Islet precursor cell (in vitro differentiated cells): ENCODE measurements around the gene PNMT.

Source experiments
- DNase-seq: peaks from one replicate; pipeline ENCODE4 v3.0.0-alpha.2; 2018

Gene PNMT

DNA sequence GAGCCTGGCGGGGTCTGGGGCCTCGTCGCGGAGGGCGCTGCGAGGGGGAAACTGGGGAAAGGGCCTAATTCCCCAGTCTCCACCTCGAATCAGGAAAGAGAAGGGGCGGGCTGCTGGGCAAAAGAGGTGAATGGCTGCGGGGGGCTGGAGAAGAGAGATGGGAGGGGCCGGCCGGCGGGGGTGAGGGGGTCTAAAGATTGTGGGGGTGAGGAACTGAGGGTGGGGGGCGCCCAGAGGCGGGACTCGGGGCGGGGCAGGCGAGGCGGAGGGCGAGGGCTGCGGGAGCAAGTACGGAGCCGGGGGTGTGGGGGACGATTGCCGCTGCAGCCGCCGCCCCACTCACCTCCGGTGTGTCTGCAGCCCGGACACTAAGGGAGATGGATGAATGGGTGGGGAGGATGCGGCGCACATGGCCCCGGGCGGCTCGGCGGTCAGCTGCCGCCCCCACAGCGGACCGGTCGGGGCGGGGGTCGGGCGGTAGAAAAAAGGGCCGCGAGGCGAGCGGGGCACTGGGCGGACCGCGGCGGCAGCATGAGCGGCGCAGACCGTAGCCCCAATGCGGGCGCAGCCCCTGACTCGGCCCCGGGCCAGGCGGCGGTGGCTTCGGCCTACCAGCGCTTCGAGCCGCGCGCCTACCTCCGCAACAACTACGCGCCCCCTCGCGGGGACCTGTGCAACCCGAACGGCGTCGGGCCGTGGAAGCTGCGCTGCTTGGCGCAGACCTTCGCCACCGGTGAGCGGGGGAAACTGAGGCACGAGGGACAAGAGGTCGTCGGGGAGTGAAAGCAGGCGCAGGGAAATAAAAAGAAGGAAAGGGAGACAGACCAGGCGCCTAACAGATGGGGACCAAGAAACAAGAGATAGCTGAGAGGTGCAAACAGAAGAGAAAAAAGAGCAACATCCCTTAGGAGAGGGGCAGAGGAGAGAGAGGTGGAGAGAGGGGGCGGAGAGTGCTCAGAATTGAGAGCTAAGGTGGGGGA, at the start of gene PNMT:
Gene PNMT, plus strand, starts transcription at position 509 of the 980 bp plus-strand sequence. Its CDS starts 23 bp downstream, at position 532.
- peak; percentile 91 for DNase-seq

- DNase-seq, result no peak
These were observed 49.1 kb upstream of the PNMT start for GRCh38 chr17:39618956-39619785.

- DNase-seq, result no peak
These were observed 48.5 kb upstream of the PNMT start for GRCh38 chr17:39619786-39620101.

GRCh38 chr17:39621523-39622379, 46.5 kb upstream of the PNMT start:
- peak; percentile 97 for DNase-seq

DNA sequence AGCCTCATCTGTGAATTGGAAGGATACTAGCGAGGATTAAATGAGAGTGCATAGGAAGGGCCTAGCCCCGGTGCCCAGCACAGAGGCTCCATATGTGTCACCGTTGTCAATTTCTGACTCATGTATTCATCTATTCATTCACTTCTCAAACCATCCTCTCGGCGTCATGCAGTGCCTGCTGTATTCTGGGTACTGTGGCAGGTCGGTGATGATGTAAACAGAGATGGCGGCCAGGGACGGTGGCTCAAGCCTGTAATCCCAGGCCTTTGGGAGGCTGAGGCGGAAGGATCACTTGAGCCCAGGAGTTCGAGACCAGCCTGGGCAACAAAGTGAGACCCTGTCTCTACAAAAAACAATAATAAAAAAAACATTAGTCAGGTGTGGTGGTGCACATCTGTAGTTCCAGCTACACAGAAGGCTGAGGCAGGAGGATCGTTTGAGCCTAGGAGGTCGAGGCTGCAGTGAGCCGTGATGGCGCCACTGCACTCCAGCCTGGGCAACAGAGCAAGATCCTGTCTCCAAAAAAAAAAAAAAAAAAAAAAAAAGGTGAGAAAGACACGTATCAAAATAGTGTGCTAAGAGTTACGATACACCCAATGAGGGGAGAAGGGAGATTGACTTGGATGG, 45.8 kb upstream of the PNMT start:
- DNase-seq, result no peak

GRCh38 chr17:39623356-39623950, 44.8 kb upstream of the PNMT start:
- DNase-seq, result peak; percentile 93

DNA sequence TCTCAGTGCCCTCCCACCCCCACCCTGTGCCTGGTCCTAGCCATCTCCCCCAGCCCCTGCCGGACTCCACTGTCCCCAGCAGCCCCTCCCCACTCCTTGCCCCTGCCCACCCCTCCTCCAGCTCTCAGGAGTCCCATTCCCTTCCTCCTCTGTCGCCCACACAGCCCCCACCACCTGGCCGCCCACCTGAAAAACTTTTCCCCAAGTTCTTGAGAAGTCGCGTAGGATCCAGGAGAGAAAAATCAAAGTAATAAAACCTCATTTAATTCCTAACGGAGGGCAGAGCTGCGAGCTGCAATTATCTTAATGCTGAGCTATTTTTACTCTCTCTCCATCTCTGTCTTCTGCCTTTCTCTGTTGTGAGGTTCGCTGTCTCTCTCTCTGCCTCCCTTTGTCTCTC, 43.9 kb upstream of the PNMT start:
- DNase-seq, result no peak

DNA sequence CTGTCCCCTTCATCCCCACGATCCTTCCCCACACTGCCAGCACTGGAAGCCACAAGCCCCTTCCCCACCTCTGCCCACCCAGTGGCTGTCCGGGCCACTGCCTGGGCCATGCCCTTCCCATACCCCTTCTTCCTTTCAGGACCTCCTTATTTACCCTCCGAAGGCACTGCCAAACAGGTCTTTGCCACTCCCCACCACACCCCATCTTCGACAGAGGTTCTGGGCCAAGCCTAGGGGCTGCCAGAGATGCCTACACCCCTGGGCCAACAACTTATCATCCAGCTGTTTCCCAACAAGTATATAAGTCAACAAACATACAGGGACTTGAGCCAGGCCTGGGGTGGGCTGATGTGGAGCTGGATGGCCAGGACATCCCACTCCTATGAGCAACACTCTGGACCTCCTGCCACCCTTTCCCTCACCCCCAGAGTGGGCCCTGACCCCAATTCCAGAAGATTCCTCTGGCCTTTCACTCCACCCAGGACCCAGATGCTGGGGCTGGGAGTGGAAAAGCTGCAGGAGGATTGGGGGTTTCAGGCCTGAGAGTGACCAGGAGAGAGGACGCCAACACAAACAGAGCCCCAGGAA, 43.0 kb upstream of the PNMT start:
- no peak for DNase-seq

DNA sequence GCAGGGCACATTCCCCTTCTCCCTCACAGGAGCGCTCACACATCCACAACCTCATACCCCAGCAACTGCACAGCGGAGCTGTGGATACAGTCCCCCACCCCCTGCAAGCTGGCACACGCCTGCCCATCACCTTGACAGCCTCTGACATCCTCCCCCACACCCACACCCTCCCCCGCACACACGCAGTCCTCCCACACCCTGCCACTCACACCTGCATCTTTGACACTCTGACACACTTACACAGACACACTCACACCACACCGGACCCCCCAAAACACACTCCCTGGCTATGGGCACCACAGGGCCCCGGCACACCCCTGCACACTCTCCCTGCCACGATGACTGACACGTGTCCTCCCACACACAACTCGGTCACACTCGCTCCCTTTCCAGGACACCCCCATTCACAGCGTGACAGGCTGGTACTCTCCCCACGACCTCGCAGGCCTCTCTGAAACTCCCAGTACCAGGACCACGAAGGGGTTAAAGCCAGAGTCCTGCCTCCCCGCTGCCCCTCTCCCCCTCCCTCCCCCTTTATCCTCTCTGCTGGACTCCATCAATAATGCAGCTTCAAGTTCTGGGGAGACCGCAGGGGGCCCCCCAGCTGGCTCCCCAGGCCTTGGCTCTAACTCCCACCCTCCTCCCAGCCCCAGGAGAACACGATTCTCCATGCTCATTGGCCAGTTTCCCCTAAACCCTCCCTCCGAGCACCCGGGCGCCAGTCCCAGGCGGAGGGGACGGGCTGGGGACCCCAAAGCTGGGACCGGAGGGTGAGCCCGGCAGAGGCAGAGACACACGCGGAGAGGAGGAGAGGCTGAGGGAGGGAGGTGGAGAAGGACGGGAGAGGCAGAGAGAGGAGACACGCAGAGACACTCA, 41.8 kb upstream of the PNMT start, which contains the start of gene PPP1R1B:
Gene PPP1R1B, plus strand, starts transcription at position 782 of the 876 bp plus-strand sequence. CDS start 441 bp downstream, outside the sequence.
- DNase-seq, result no peak

DNA sequence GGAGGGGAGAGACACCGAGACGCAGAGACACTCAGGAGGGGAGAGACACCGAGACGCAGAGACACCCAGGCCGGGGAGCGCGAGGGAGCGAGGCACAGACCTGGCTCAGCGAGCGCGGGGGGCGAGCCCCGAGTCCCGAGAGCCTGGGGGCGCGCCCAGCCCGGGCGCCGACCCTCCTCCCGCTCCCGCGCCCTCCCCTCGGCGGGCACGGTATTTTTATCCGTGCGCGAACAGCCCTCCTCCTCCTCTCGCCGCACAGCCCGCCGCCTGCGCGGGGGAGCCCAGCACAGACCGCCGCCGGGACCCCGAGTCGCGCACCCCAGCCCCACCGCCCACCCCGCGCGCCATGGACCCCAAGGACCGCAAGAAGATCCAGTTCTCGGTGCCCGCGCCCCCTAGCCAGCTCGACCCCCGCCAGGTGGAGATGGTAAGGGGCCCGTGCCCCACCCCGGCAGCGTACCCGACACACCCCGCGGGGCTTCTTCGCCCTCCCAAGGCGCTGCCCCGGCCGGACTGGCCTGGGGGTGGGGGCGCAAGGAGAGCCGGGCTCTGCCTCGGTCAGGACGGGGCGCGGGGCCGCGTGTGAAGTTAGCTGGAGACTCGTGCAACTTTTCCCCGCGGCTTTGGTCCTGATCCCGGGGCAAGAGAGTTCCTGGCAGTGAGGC, 41.1 kb upstream of the PNMT start:
- no peak for DNase-seq

DNA sequence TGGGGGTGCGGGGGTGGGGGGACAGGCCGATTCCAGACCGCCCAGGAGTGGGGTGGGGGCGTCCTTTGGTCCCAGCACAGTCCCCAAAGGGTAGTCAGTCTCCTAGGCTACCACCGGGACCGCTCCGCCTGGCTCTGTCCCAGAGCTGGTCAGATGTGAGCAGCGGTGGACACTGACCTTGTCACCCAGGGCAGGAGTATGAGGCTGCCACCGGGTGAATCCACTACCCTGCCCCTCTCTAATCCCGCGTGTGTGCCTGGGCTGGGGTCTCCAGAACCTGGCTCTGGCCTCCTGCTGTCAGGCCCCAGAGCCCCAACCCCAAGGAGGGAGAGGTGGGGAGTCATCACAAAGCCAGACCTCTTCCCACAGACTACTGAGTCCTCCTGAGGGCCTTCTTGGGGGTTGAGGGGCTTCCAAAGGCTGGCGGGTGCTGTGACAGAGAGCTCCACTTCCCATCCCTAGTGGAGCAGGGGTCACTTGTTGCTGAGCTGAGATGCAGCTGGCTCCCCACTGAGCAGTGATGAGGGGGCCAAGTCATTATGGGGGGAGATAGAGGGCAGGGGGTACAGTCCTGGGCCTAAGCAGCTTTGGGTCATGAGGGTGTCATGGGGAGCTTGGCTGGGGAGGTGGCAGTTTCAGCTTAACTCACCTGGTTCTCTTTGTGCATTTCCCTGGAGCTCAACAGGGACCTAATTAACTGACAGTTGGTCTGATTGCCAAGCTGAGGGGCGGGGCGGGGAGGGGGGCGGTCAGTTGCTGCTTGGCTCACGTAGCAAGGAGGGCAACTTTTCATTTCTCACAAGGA, 40.3 kb upstream of the PNMT start:
- DNase-seq, result no peak

- DNase-seq, result no peak
These were observed 39.4 kb upstream of the PNMT start for GRCh38 chr17:39628655-39629493.

- DNase-seq, result no peak
These were observed 38.8 kb upstream of the PNMT start for GRCh38 chr17:39629494-39629880.

DNA sequence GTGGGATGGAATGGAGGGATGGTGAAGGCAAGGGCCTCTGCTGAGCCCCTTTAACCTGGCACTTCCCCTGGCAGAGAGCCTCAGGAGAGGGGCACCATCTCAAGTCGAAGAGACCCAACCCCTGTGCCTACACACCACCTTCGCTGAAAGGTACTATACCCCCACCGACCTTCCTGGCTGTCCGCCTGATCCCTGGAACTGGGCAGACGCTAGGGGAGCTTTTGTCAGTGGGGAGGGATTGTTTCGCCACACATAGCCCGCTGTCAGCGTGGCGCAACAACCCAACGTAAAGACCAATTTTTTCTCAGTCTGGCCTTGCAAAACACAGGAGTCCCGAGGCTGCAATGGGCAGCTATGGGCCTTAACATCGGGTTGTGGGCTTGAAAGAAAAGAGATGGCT, 38.4 kb upstream of the PNMT start:
- DNase-seq, result no peak

DNA sequence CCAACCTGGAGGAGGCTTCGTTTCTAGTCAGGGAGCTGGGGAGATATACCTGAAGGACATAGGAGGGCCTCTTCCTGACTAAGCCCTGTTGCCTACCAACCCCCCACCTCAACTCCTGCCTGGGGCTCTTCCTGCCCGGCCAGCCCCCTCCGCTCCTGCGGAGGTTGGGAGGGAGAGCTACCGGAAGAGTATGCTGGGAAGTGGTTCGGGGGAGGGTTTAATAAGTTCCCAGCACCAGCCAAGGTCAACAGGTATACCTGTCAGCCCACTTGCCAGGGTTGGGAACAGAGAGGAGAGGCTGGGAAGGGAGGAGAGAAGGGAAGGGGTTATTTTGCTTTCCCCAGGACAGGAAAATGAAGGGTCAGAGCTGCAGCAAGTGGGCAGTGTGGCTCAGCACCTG, 36.9 kb upstream of the PNMT start:
- DNase-seq, result peak; percentile 84

DNA sequence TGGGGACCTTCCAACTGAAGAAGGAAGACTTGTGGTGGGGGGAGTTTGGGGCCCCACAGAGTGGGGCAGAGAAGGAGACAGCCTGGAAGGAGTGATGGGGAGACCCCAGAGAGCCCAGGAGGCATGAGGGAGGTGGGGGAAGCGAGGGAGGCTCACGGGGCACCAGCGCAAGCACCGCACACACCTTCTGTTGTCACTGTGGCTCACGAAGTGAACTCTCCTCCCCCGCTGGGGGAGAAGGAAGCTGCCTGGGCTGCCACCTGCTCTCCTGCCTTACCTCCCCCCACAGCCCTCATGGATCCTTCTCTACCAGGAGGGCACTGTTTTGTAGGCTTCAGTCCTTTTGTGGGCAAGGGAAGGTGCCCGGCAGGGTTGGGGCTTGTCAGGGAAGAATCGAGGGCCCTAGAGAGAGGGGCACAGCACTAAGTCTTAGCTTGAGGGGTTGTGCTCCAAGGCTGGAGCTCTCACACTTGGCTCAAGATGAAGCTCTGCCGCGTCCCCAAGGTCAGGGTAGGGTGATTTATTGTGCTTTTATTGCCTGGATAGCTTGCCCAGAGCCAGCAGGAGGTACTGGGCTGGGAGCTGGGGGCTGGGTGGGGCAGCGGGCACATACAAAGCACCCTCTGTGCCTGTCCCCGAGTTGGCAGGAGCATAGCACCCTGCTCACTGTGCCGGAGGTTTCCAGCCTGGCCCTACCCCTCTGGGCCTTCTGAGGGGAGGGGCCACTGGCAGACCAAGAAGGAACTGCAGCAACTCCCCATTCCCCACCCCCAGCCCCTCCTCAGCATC, 35.9 kb upstream of the PNMT start:
- DNase-seq, result no peak

DNA sequence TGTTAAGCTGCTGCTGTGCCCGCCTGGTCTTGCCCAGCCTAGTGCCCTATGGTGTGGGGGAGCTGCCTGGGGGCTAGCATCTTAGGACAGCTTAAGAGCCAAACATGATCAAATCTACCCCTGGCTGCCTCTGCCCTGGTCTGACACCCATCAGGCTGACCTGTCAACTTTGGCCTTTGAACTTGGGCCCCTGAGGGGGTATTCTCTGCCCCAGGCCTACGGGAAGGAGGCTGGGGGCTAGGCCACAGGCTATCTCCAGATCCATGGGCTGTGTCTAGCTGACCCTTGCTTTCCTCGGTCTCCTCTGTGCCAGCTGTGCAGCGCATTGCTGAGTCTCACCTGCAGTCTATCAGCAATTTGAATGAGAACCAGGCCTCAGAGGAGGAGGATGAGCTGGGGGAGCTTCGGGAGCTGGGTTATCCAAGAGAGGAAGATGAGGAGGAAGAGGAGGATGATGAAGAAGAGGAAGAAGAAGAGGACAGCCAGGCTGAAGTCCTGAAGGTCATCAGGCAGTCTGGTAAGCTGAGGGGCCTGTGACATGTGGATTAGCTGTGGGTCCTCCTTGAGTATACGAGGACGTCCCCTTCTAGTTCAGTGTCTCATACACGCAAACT, 34.6 kb upstream of the PNMT start:
- DNase-seq, result no peak
